Endothelial cell (in vitro differentiated cells): ENCODE results near the gene COL3A1. TPM values are rescaled to one million over a fixed set of nuclear protein-coding genes. Genes with fewer than 3 reads are reported as not detected.

Source experiments
- DNase-seq: peaks from one replicate; pipeline ENCODE4 v3.0.0; 2021; ENCODE audit warnings: low spot score
- H3K27ac Mint-ChIP-seq: one replicate; pipeline ENCODE4 v1.8.0; 2021; ENCODE audit warnings: mixed read lengths, inconsistent platforms; ENCODE audit not compliant: unreplicated experiment
- H3K27me3 Mint-ChIP-seq: one replicate; pipeline ENCODE4 v1.8.0; 2021; ENCODE audit warnings: mild to moderate bottlenecking, moderate library complexity, mixed read lengths, inconsistent platforms; ENCODE audit not compliant: unreplicated experiment
- H3K36me3 Mint-ChIP-seq: one replicate; pipeline ENCODE4 v1.8.0; 2021; ENCODE audit warnings: mild to moderate bottlenecking, low read depth, mixed read lengths, inconsistent platforms; ENCODE audit not compliant: unreplicated experiment
- H3K4me1 Mint-ChIP-seq: one replicate; pipeline ENCODE4 v1.8.0; 2021; ENCODE audit warnings: mild to moderate bottlenecking, mixed read lengths, inconsistent platforms; ENCODE audit not compliant: unreplicated experiment
- H3K4me3 Mint-ChIP-seq: one replicate; pipeline ENCODE4 v1.8.0; 2021; ENCODE audit warnings: mild to moderate bottlenecking, mixed read lengths, inconsistent platforms; ENCODE audit not compliant: unreplicated experiment
- H3K9me3 Mint-ChIP-seq: one replicate; pipeline ENCODE4 v1.8.0; 2021; ENCODE audit warnings: mixed read lengths, inconsistent platforms; ENCODE audit not compliant: unreplicated experiment
- microRNA-seq: library from miRNA; unstranded; fragments of <30 nt; microRNA quantifications from one replicate; pipeline ENCODE4, GENCODE V29; 2020; ENCODE audit not compliant: unreplicated experiment
- total RNA-seq: library from RNA; stranded (reverse); fragmentation: NEBNext Ultra II Directional; extraction: Animal tissue kit (Norgen Biotek cat#: 25700); gene quantifications from one replicate; pipeline ENCODE4 v1.2.1, GENCODE V29; 2021; ENCODE audit not compliant: unreplicated experiment
- TF ChIP-seq, protein P1 (sequence below): fragments of 200-600 bp; sonication (generic); IDR thresholded peaks from one replicate; pipeline ENCODE4 v1.5.0; 2021; ENCODE audit warnings: antibody characterized with exemption; ENCODE audit not compliant: unreplicated experiment

COL3A1 gene
- total RNA-seq, 1 donor from 2014 or later, result 0.31 TPM

GRCh38 chr2:189056200-189057106, 82.3 kb downstream of the COL3A1 start:
- DNase-seq, result no peak
- Mint-ChIP-seq H3K27me3 (no peaks in the 10 kb centered on the region), H3K27ac (no peak overlapping the region), H3K4me1 (no peaks in the 10 kb centered on the region), H3K36me3 (peaks cover 5% of the 10 kb centered on the region), H3K4me3 (no peak overlapping the region), H3K9me3 (no peaks in the 10 kb centered on the region)
- TF ChIP-seq, protein P1, sequence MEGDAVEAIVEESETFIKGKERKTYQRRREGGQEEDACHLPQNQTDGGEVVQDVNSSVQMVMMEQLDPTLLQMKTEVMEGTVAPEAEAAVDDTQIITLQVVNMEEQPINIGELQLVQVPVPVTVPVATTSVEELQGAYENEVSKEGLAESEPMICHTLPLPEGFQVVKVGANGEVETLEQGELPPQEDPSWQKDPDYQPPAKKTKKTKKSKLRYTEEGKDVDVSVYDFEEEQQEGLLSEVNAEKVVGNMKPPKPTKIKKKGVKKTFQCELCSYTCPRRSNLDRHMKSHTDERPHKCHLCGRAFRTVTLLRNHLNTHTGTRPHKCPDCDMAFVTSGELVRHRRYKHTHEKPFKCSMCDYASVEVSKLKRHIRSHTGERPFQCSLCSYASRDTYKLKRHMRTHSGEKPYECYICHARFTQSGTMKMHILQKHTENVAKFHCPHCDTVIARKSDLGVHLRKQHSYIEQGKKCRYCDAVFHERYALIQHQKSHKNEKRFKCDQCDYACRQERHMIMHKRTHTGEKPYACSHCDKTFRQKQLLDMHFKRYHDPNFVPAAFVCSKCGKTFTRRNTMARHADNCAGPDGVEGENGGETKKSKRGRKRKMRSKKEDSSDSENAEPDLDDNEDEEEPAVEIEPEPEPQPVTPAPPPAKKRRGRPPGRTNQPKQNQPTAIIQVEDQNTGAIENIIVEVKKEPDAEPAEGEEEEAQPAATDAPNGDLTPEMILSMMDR, result no peak

- TF ChIP-seq, protein P1, result no peak
Measured at GRCh38 chr2:189057316-189057715, 83.1 kb downstream of the COL3A1 start.

DNA sequence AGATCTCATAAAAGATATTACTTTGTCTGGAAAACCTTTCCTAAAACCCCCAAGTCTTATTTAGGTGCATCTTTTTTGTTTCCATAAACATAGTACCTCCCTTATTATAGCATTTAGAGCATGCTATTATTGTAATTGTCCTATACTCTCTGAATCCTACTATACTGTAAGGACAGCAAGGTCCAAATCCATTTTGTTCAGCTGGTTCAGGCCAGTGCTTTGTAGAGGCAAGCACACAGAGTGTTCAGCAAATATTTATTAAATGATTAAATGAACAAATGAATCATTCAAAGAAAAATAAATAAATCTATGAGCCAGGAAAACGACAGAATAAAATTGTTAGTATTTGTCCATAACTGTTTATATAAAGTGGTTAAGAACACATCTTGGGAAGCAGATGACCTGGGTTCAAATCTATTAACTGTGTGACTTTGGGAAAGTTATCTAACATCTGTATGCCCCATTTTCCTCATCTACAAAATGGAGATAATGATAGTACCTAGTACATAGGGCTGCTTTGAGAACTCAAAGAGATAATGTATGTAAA, 86.0 kb downstream of the COL3A1 start:
- TF ChIP-seq, protein P1, result no peak
- Mint-ChIP-seq H3K4me3 (peak overlapping the region; percentile 40), H3K27me3 (no peaks in the 10 kb centered on the region), H3K27ac (no peak overlapping the region), H3K36me3 (peaks cover 5% of the 10 kb centered on the region), H3K9me3 (no peaks in the 10 kb centered on the region), H3K4me1 (no peaks in the 10 kb centered on the region)
- DNase-seq, result no peak

More at GRCh38 chr2:189057316-189057715, 83.1 kb downstream of the COL3A1 start:
- no peaks in the 10 kb centered on the region for H3K4me1 Mint-ChIP-seq
- no peak overlapping the region for H3K27ac Mint-ChIP-seq
- H3K36me3 Mint-ChIP-seq, result peaks cover 5% of the 10 kb centered on the region
- no peak overlapping the region for H3K4me3 Mint-ChIP-seq
- H3K9me3 Mint-ChIP-seq, result no peaks in the 10 kb centered on the region
- no peak for DNase-seq
- H3K27me3 Mint-ChIP-seq, result no peaks in the 10 kb centered on the region

Small RNAs within 50 kb of the gene (microRNA-seq; reads per million reads assigned to microRNA genes)
- gene MIR1245A, result not detected
- not detected for gene MIR1245B
- not detected for gene MIR3606

Other genes starting within 250 kb of the COL3A1 start
- gene COL5A2, start 205.4 kb downstream of the COL3A1 start, total RNA-seq, result 243 TPM